ENCODE results near the gene ANKRD7. TPM values are rescaled to one million over a fixed set of nuclear protein-coding genes. Genes with fewer than 3 reads are reported as not detected.
A peak's percentile ranks its signal among the peaks of the same experiment; 100 is the strongest.

The ANKRD7 gene
- total and polyA plus RNA-seq, 11 donors: 0.23 to 1.3 (median 0.43) TPM; not detected in 4

GRCh38 chr7:118214051-118214832 is 10.3 kb upstream of the ANKRD7 start:
- intact Hi-C loops (cut with DNase I): loop anchor here in 1 of 10 donors (10.0 kb wide), 1 partner anchor 59 kb away; no protein-coding TSS in a partner anchor
- TF ChIP-seq POLR2A (IDR thresholded peaks at IDR 0.05): no peak
- TF ChIP-seq CTCF (IDR thresholded peaks at IDR 0.05): no peak
- Histone ChIP-seq H3K4me1 (peaks cover 0 to 10% (median 0%) of the 10 kb centered on the region in 12 donors), H3K27ac (peak overlapping the region in 3 of 12 donors; percentile 6 to 48 (median 14)), H3K4me3 (peak overlapping the region; percentile 30 to 69 (median 52)), H3K36me3 (no peaks in the 10 kb centered on the region), H3K27me3 (peaks cover 0 to 10% (median 0%) of the 10 kb centered on the region in 9 donors), H3K9me3 (no peaks in the 10 kb centered on the region)
- 4 to 26% (median 17%) methylated on average over 44 to 49 of the region's 49 CpGs for WGBS, 4 donors
- DNase-seq (peak; percentile 53 to 85 (median 76)), ATAC-seq (peak; percentile 71 to 97 (median 90))

- H3K27me3 ChIP-seq: peaks cover 0 to 10% (median 0%) of the 10 kb centered on the region in 9 donors
- ATAC-seq (peak in 1 of 4 donors; percentile 26), DNase-seq (no peak)
- TF ChIP-seq POLR2A (IDR thresholded peaks at IDR 0.05): no peak
- TF ChIP-seq CTCF (IDR thresholded peaks at IDR 0.05): no peak
- intact Hi-C loops (cut with DNase I): loop anchor here in 1 of 10 donors (10.0 kb wide), 1 partner anchor 60 kb away; no protein-coding TSS in a partner anchor
- H3K36me3 ChIP-seq: no peaks in the 10 kb centered on the region
- peaks cover 0 to 10% (median 0%) of the 10 kb centered on the region in 12 donors for H3K4me1 ChIP-seq
- H3K4me3 ChIP-seq: peak overlapping the region; percentile 30 to 69 (median 52)
- 47 to 60% (median 56%) methylated on average over 3 of the region's 3 CpGs for WGBS, 4 donors
- peak overlapping the region in 2 of 12 donors; percentile 6 to 48 for H3K27ac ChIP-seq
- H3K9me3 ChIP-seq: no peaks in the 10 kb centered on the region
These were observed 9.7 kb upstream of the ANKRD7 start for GRCh38 chr7:118214833-118215182.

- intact Hi-C loops (cut with DNase I): loop anchor here in 1 of 10 donors (10.0 kb wide), 1 partner anchor 62 kb away; no protein-coding TSS in a partner anchor
- Histone ChIP-seq H3K27me3 (peaks cover 0 to 10% (median 0%) of the 10 kb centered on the region in 9 donors), H3K4me3 (no peak overlapping the region), H3K4me1 (peaks cover 0 to 10% (median 0%) of the 10 kb centered on the region in 12 donors), H3K27ac (no peak overlapping the region), H3K36me3 (no peaks in the 10 kb centered on the region), H3K9me3 (no peaks in the 10 kb centered on the region)
- no peak for ATAC-seq
- DNase-seq: no peak
- TF ChIP-seq POLR2A (IDR thresholded peaks at IDR 0.05) (no peak), CTCF (IDR thresholded peaks at IDR 0.05) (no peak)
- 46 to 63% (median 54%) methylated on average over 1 of the region's 1 CpG for WGBS, 4 donors
These were observed 7.3 kb upstream of the ANKRD7 start for GRCh38 chr7:118217210-118217619.

GRCh38 chr7:118218413-118219156 is 5.9 kb upstream of the ANKRD7 start:
- Histone ChIP-seq H3K27ac (no peak overlapping the region), H3K27me3 (peaks cover 0 to 10% (median 0%) of the 10 kb centered on the region in 9 donors), H3K4me3 (no peak overlapping the region), H3K4me1 (peaks cover 0 to 10% (median 0%) of the 10 kb centered on the region in 12 donors), H3K9me3 (no peaks in the 10 kb centered on the region), H3K36me3 (no peaks in the 10 kb centered on the region)
- intact Hi-C loops (cut with DNase I): loop anchor here in 1 of 10 donors (10.0 kb wide), 1 partner anchor 64 kb away; no protein-coding TSS in a partner anchor
- no peak for ATAC-seq
- DNase-seq: no peak
- 65 to 79% (median 72%) methylated on average over 8 of the region's 8 CpGs for WGBS, 4 donors
- TF ChIP-seq POLR2A (IDR thresholded peaks at IDR 0.05): no peak
- TF ChIP-seq CTCF (IDR thresholded peaks at IDR 0.05): no peak
